Liver (tissue), 9 donors: Measurements from ENCODE around the gene BCL2L11. TPM values are rescaled to one million over a fixed set of nuclear protein-coding genes. Genes with fewer than 3 reads are reported as not detected.
A peak's percentile ranks its signal among the peaks of the same experiment; 100 is the strongest.

Experiments used
- DNase-seq: peaks from one replicate; pipeline ENCODE4 v3.0.0-alpha.2; 2017; ENCODE audit warnings: low spot score
- H3K27ac ChIP-seq, 2 donors: one replicate each; pipeline ENCODE4 v1.7.0; 2013; ENCODE audit warnings: inconsistent platforms in 2 of 2, low read length in 2 of 2, control low read depth in 1 of 2, low read depth in 1 of 2, mild to moderate bottlenecking in 1 of 2
- H3K27me3 ChIP-seq, 4 donors: one replicate each; pipeline versions ENCODE4 v1.6.1 to v1.7.0; 2013; ENCODE audit warnings: low read length in 3 of 4, inconsistent platforms in 1 of 4, mild to moderate bottlenecking in 1 of 4, moderate library complexity in 1 of 4; ENCODE audit not compliant: control insufficient read depth in 4 of 4, insufficient read depth in 4 of 4
- H3K36me3 ChIP-seq, 4 donors: one replicate each; pipeline versions ENCODE4 v1.6.1 to v1.7.0; 2013; ENCODE audit warnings: low read length in 3 of 4, mild to moderate bottlenecking in 3 of 4, low read depth in 1 of 4, moderate library complexity in 1 of 4; ENCODE audit not compliant: control insufficient read depth in 4 of 4, insufficient read depth in 3 of 4
- H3K4me1 ChIP-seq, 4 donors: one replicate each; pipeline versions ENCODE4 v1.6.1 to v1.7.0; 2013; ENCODE audit warnings: low read length in 3 of 4, mild to moderate bottlenecking in 3 of 4, moderate library complexity in 1 of 4; ENCODE audit not compliant: control insufficient read depth in 4 of 4, insufficient read depth in 4 of 4
- H3K4me3 ChIP-seq, 3 donors: one replicate each; pipeline versions ENCODE4 v1.6.1 to v1.7.0; 2013; ENCODE audit warnings: low read length in 3 of 3, control low read depth in 1 of 3, low read depth in 1 of 3, mild to moderate bottlenecking in 1 of 3
- H3K9ac ChIP-seq, 2 donors: one replicate each; pipeline ENCODE4 v1.7.0; 2013; ENCODE audit warnings: low read length in 2 of 2, mild to moderate bottlenecking in 2 of 2, moderate library complexity in 2 of 2, control low read depth in 1 of 2, low read depth in 1 of 2
- H3K9me3 ChIP-seq, 4 donors: one replicate each; pipeline versions ENCODE4 v1.6.1 to v1.7.0; 2013; ENCODE audit warnings: low read length in 3 of 4; ENCODE audit not compliant: control insufficient read depth in 4 of 4
- EGR1 ChIP-seq, 2 donors: IDR thresholded peaks; 2 replicates each; pipeline ENCODE4 v1.6.1; 2016 to 2018; ENCODE audit warnings: antibody characterized with exemption in 2 of 2, low read depth in 2 of 2
- FOXA1 ChIP-seq: IDR thresholded peaks from 2 replicates; pipeline ENCODE4 v1.6.1; 2016; ENCODE audit warnings: antibody characterized with exemption
- FOXA2 ChIP-seq: IDR thresholded peaks from 2 replicates; pipeline ENCODE4 v1.6.1; 2016; ENCODE audit warnings: antibody characterized with exemption
- GABPA ChIP-seq, 2 donors: IDR thresholded peaks in 1 of 2; conservative IDR thresholded peaks in 1 of 2; 2 replicates each; pipeline ENCODE4 v1.6.1; 2016; ENCODE audit warnings: antibody characterized with exemption in 2 of 2, mild to moderate bottlenecking in 1 of 2, moderate library complexity in 1 of 2
- HNF4A ChIP-seq, 2 donors: conservative IDR thresholded peaks; 2 replicates each; pipeline ENCODE4 v1.6.1; 2016; ENCODE audit warnings: antibody characterized with exemption in 2 of 2, mild to moderate bottlenecking in 2 of 2
- HNF4G ChIP-seq: IDR thresholded peaks from 2 replicates; pipeline ENCODE4 v1.6.1; 2016; ENCODE audit warnings: antibody characterized with exemption
- JUND ChIP-seq, 2 donors: IDR thresholded peaks; 2 replicates each; pipeline ENCODE4 v1.6.1; 2016; ENCODE audit warnings: antibody characterized with exemption in 2 of 2
- RAD21 ChIP-seq, 2 donors: IDR thresholded peaks; 2 replicates each; pipeline ENCODE4 v1.6.1; 2016; ENCODE audit warnings: antibody characterized with exemption in 2 of 2, mild to moderate bottlenecking in 2 of 2
- RXRA ChIP-seq, 2 donors: IDR thresholded peaks; 2 replicates each; pipeline ENCODE4 v1.6.1; 2017 to 2018; ENCODE audit warnings: antibody characterized with exemption in 2 of 2, mild to moderate bottlenecking in 1 of 2
- SP1 ChIP-seq: IDR thresholded peaks from 2 replicates; pipeline ENCODE4 v1.6.1; 2018; ENCODE audit warnings: antibody characterized with exemption, mild to moderate bottlenecking
- YY1 ChIP-seq: IDR thresholded peaks from 2 replicates; pipeline ENCODE4 v1.6.1; 2016; ENCODE audit warnings: antibody characterized with exemption, mild to moderate bottlenecking
- WGBS: extraction: QIAGEN DNeasy Blood & Tissue Kit; methylation state at CpG from one replicate; pipeline ENCODE4 v1.1.7; 2013; 5-methylcytosine and 5-hydroxymethylcytosine counted together
- polyA plus RNA-seq, 2 donors: library from polyadenylated mRNA; stranded (reverse) in 1 of 2; unstranded in 1 of 2; fragments of 200-250 nt in 1 of 2; fragments of >200 nt in 1 of 2; fragmentation: Nextera tagmentation in 1 of 2; extraction: Ambion mirVana in 1 of 2; gene quantifications; one replicate each; pipeline versions ENCODE4 v1.2.1 to v1.2.3, GENCODE V29; 2013 to 2015
- total RNA-seq, 2 donors: library from RNA; depleted of rRNA; stranded (reverse); fragments of >200 nt; gene quantifications; one replicate each; pipeline ENCODE4 v1.2.3, GENCODE V29; 2014
- TF ChIP-seq, protein P1 (sequence below): fragments of 150-350 bp; IDR thresholded peaks from 2 replicates; pipeline ENCODE4 v1.5.1; 2017; ENCODE audit warnings: improper control_type of control experiment, low read depth, low read length; ENCODE audit not compliant: missing input control
- TF ChIP-seq, protein P2 (sequence below): IDR thresholded peaks from 2 replicates; pipeline ENCODE4 v1.6.1; 2016; ENCODE audit warnings: antibody characterized with exemption
- TF ChIP-seq, protein P3 (sequence below): IDR thresholded peaks from 2 replicates; pipeline ENCODE4 v1.6.1; 2016; ENCODE audit warnings: antibody characterized with exemption
- TF ChIP-seq, protein P4 (sequence below): IDR thresholded peaks from 2 replicates; pipeline ENCODE4 v1.6.1; 2016; ENCODE audit warnings: antibody characterized with exemption
- TF ChIP-seq, protein P5 (sequence below): IDR thresholded peaks from 2 replicates; pipeline ENCODE4 v1.6.1; 2016; ENCODE audit warnings: antibody characterized with exemption, mild to moderate bottlenecking
- donor health status: healthy.
- donor health status: healthy.
- donor health status: healthy.
- donor health status: healthy.
- donor health status: healthy.

The BCL2L11 gene
- total and polyA plus RNA-seq, 4 donors: 5.0 to 19.5 (median 12.2) TPM

DNA sequence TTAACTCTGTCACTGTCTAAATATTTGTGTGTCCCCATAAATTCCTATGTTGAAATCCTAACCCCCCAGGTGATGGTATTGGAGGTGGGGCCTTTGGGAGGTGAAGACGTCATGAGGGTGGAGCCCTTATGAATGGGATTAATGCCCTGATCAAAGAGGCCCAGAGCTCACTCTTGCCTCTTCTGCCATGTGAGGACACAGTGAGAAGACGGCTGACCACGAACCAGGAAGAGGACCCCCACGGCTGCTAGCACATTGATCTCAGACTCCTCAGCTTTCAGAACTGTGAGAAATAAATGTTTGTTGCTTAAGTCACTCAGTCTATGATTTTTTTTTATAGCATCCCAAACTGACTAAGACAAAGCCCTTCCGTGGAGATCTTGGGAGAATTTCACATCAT, 71.2 kb downstream of the BCL2L11 start:
- Histone ChIP-seq H3K27ac (no peak overlapping the region), H3K9ac (no peak overlapping the region), H3K4me3 (no peak overlapping the region), H3K4me1 (peaks cover 1 to 12% (median 8%) of the 10 kb centered on the region in 4 donors), H3K9me3 (no peaks in the 10 kb centered on the region), H3K36me3 (no peaks in the 10 kb centered on the region), H3K27me3 (no peaks in the 10 kb centered on the region)
- 84% methylated on average over 5 of the region's 5 CpGs for whole genome bisulfite sequencing
- TF ChIP-seq RXRA (IDR thresholded peaks at IDR 0.05): peak in 1 of 2 donors; percentile 17
- TF ChIP-seq, protein P1, sequence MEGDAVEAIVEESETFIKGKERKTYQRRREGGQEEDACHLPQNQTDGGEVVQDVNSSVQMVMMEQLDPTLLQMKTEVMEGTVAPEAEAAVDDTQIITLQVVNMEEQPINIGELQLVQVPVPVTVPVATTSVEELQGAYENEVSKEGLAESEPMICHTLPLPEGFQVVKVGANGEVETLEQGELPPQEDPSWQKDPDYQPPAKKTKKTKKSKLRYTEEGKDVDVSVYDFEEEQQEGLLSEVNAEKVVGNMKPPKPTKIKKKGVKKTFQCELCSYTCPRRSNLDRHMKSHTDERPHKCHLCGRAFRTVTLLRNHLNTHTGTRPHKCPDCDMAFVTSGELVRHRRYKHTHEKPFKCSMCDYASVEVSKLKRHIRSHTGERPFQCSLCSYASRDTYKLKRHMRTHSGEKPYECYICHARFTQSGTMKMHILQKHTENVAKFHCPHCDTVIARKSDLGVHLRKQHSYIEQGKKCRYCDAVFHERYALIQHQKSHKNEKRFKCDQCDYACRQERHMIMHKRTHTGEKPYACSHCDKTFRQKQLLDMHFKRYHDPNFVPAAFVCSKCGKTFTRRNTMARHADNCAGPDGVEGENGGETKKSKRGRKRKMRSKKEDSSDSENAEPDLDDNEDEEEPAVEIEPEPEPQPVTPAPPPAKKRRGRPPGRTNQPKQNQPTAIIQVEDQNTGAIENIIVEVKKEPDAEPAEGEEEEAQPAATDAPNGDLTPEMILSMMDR: no peak
- DNase-seq: no peak

DNA sequence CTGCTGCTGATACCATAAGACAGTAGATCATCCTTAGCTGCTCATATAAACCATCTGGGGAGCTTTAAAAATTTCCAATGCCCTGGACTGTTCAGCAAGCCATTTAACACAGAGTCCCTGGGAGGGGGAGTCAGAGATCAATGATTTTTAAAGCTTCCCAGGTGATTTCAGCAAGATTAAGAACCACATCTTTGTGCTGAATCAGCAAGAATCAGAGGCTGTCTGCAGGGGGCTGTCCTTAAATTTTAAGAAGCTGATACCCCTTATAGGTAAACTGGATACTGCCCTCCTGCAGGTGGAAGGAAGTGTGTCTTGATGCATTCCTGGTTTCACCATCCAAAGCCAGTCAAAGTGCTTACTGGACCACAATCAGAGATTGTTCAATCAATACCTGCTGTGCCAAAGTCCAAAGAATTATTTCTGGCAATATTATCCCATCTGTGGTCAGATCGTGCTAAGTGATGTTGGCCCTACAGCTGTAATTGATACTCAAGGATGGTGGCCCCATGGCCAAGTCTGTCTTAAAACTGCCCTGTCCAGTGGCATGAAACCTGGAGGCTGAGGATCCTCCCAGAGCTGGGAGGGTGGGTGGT, 72.2 kb downstream of the BCL2L11 start:
- no peak overlapping the region for H3K27ac ChIP-seq
- no peak for DNase-seq
- H3K9ac ChIP-seq: no peak overlapping the region
- H3K27me3 ChIP-seq: no peaks in the 10 kb centered on the region
- 22% methylated on average over 1 of the region's 1 CpG for WGBS
- H3K9me3 ChIP-seq: no peaks in the 10 kb centered on the region
- no peaks in the 10 kb centered on the region for H3K36me3 ChIP-seq
- peaks cover 1 to 12% (median 8%) of the 10 kb centered on the region in 4 donors for H3K4me1 ChIP-seq
- TF ChIP-seq YY1 (no peak), GABPA (IDR thresholded peaks at IDR 0.05 in 1 of 2, conservative IDR thresholded peaks at IDR 0.05 in 1 of 2) (no peak), FOXA1 (no peak), FOXA2 (no peak), RAD21 (IDR thresholded peaks at IDR 0.05) (peak; percentile 15 to 57), RXRA (IDR thresholded peaks at IDR 0.05) (peak; percentile 30 to 34), SP1 (peak; percentile 45), EGR1 (IDR thresholded peaks at IDR 0.05; ENCODE audit: low read depth in 2 of 2) (no peak), HNF4A (conservative IDR thresholded peaks at IDR 0.05) (peak; percentile 84 to 91), HNF4G (peak; percentile 84), JUND (IDR thresholded peaks at IDR 0.05) (peak in 1 of 2 donors; percentile 15)
- TF ChIP-seq, protein P2, sequence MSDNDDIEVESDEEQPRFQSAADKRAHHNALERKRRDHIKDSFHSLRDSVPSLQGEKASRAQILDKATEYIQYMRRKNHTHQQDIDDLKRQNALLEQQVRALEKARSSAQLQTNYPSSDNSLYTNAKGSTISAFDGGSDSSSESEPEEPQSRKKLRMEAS: no peak
- TF ChIP-seq, protein P3, sequence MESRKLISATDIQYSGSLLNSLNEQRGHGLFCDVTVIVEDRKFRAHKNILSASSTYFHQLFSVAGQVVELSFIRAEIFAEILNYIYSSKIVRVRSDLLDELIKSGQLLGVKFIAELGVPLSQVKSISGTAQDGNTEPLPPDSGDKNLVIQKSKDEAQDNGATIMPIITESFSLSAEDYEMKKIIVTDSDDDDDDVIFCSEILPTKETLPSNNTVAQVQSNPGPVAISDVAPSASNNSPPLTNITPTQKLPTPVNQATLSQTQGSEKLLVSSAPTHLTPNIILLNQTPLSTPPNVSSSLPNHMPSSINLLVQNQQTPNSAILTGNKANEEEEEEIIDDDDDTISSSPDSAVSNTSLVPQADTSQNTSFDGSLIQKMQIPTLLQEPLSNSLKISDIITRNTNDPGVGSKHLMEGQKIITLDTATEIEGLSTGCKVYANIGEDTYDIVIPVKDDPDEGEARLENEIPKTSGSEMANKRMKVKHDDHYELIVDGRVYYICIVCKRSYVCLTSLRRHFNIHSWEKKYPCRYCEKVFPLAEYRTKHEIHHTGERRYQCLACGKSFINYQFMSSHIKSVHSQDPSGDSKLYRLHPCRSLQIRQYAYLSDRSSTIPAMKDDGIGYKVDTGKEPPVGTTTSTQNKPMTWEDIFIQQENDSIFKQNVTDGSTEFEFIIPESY: no peak
- TF ChIP-seq, protein P1: no peak
- TF ChIP-seq, protein P4, sequence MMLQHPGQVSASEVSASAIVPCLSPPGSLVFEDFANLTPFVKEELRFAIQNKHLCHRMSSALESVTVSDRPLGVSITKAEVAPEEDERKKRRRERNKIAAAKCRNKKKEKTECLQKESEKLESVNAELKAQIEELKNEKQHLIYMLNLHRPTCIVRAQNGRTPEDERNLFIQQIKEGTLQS: no peak
- TF ChIP-seq, protein P5, sequence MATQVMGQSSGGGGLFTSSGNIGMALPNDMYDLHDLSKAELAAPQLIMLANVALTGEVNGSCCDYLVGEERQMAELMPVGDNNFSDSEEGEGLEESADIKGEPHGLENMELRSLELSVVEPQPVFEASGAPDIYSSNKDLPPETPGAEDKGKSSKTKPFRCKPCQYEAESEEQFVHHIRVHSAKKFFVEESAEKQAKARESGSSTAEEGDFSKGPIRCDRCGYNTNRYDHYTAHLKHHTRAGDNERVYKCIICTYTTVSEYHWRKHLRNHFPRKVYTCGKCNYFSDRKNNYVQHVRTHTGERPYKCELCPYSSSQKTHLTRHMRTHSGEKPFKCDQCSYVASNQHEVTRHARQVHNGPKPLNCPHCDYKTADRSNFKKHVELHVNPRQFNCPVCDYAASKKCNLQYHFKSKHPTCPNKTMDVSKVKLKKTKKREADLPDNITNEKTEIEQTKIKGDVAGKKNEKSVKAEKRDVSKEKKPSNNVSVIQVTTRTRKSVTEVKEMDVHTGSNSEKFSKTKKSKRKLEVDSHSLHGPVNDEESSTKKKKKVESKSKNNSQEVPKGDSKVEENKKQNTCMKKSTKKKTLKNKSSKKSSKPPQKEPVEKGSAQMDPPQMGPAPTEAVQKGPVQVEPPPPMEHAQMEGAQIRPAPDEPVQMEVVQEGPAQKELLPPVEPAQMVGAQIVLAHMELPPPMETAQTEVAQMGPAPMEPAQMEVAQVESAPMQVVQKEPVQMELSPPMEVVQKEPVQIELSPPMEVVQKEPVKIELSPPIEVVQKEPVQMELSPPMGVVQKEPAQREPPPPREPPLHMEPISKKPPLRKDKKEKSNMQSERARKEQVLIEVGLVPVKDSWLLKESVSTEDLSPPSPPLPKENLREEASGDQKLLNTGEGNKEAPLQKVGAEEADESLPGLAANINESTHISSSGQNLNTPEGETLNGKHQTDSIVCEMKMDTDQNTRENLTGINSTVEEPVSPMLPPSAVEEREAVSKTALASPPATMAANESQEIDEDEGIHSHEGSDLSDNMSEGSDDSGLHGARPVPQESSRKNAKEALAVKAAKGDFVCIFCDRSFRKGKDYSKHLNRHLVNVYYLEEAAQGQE: no peak
- no peak overlapping the region for H3K4me3 ChIP-seq
